ENCODE data around the gene CACNB2.
"Not testable (repeated sequence)": the region's sequence is repeated elsewhere in the genome, so short reads cannot be mapped to it uniquely, and the experiment has no call there.

CACNB2 gene

DNA sequence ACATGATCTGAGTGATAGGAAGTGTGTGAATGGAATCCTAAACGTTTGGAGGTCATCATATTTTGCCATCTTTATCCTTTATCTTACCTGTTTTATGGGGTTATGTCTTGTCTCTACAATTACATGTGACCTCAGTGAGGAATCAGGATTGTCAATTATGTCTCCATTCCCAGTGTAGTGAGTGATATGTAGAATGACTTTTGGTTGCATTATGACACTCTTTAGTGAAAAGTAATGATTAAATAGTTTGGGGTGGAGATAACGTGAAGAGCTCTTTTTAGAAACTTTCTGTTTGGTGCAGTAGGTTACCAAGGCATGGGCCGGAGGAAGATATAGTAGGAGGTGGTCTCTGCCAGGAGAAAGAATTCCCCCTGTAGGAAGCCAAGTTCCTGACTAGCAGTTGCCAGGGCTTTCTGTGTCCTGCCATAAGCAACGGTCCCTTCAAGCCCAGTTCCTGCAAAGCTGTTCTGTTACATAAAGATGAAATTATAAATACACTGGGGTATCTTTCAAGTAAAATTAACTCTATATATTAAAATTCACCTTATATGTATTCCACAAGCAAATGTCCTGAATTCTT, 282.9 kb downstream of the CACNB2 start:
- peaks cover 2% of the 10 kb centered on the region for H3K27me3 Mint-ChIP-seq
- H3K27ac Mint-ChIP-seq, result no peak overlapping the region
- H3K9me3 Mint-ChIP-seq, result no peaks in the 10 kb centered on the region
- H3K4me1 Mint-ChIP-seq, result peaks cover 3% of the 10 kb centered on the region
- H3K36me3 Mint-ChIP-seq, result no peaks in the 10 kb centered on the region
- no peak overlapping the region for H3K4me3 Mint-ChIP-seq
- DNase-seq (ENCODE audit: low spot score in 2 of 2), result no peak
- no peak for ATAC-seq (ENCODE audit: low read depth)

DNA sequence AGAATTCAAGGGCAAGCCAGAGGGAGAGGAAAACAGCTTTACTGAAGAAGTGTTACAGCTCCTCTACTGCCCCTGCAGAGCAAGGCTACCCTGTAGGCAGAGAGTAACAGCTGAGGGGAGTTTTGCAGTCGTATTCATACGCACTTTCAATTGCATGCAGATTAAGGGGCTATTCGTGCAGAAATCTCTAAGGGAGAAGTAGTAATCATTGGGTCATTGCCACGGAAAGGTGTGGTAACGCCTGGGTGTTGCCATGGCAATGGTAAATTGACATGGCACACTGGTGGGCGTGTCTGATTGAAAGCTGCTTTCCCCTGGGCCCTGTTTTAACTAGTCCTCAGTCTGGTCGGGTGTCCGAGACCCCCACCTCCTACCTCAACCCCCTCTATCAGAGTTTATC, 284.0 kb downstream of the CACNB2 start:
- no peak overlapping the region for H3K27ac Mint-ChIP-seq
- no peaks in the 10 kb centered on the region for H3K36me3 Mint-ChIP-seq
- H3K9me3 Mint-ChIP-seq, result no peaks in the 10 kb centered on the region
- ATAC-seq (ENCODE audit: low read depth) (no peak), DNase-seq (ENCODE audit: low spot score in 2 of 2) (no peak)
- H3K4me1 Mint-ChIP-seq, result no peaks in the 10 kb centered on the region
- H3K4me3 Mint-ChIP-seq, result no peak overlapping the region
- H3K27me3 Mint-ChIP-seq, result peaks cover 2% of the 10 kb centered on the region

DNA sequence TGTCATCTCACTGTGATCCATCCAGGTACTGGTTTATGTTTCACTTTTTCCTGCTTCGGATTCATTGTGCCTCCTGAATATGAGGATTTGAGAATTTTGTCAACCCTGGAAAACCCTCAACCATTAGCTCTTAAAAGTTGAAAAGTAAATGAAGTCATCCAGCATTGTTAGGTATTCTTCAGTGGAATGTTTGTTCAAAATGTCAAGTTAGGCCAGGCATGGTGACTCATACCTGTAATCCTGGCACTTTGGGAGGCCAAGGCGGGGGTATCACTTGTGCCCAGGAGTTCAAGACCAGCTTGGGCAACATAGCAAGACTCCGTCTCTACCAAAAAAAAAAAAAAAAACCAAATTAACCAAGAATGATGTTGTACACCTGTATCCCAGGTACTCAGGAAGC, 289.1 kb downstream of the CACNB2 start:
- ATAC-seq (ENCODE audit: low read depth) (no peak), DNase-seq (ENCODE audit: low spot score in 2 of 2) (no peak)
- H3K4me1 Mint-ChIP-seq, result no peaks in the 10 kb centered on the region
- peaks cover 2% of the 10 kb centered on the region for H3K27me3 Mint-ChIP-seq
- no peak overlapping the region for H3K27ac Mint-ChIP-seq
- H3K36me3 Mint-ChIP-seq, result no peaks in the 10 kb centered on the region
- no peaks in the 10 kb centered on the region for H3K9me3 Mint-ChIP-seq
- no peak overlapping the region for H3K4me3 Mint-ChIP-seq

DNA sequence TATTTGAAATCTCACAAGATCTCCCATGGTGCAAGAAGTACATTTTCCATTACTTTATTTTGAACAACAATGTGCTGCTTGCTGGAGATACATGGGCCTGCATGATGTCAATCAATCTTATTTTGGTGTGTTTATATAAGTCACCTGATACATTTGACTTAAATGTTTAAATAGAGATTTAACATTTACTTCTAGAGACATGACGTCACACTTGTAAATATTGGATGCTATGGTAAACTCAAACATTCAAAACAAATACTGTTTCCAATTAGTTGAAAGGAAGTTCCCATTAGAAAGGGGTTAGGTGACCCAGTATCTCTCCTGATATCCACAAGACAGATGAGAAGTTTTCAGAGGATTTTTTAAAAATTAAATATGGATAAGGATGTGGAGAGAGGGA, 296.7 kb downstream of the CACNB2 start:
- H3K36me3 Mint-ChIP-seq, result no peaks in the 10 kb centered on the region
- DNase-seq (ENCODE audit: low spot score in 2 of 2), result no peak
- no peak overlapping the region for H3K4me3 Mint-ChIP-seq
- no peak for ATAC-seq (ENCODE audit: low read depth)
- H3K4me1 Mint-ChIP-seq, result no peaks in the 10 kb centered on the region
- no peak overlapping the region for H3K27ac Mint-ChIP-seq
- H3K27me3 Mint-ChIP-seq, result peaks cover 2% of the 10 kb centered on the region
- H3K9me3 Mint-ChIP-seq, result no peaks in the 10 kb centered on the region

GRCh38 chr10:18437486-18437885, 297.3 kb downstream of the CACNB2 start:
- Mint-ChIP-seq H3K27ac (no peak overlapping the region), H3K4me3 (no peak overlapping the region), H3K9me3 (no peaks in the 10 kb centered on the region), H3K4me1 (no peaks in the 10 kb centered on the region), H3K27me3 (no peaks in the 10 kb centered on the region), H3K36me3 (no peaks in the 10 kb centered on the region)
- ATAC-seq (ENCODE audit: low read depth) (no peak), DNase-seq (ENCODE audit: low spot score in 2 of 2) (no peak)

DNA sequence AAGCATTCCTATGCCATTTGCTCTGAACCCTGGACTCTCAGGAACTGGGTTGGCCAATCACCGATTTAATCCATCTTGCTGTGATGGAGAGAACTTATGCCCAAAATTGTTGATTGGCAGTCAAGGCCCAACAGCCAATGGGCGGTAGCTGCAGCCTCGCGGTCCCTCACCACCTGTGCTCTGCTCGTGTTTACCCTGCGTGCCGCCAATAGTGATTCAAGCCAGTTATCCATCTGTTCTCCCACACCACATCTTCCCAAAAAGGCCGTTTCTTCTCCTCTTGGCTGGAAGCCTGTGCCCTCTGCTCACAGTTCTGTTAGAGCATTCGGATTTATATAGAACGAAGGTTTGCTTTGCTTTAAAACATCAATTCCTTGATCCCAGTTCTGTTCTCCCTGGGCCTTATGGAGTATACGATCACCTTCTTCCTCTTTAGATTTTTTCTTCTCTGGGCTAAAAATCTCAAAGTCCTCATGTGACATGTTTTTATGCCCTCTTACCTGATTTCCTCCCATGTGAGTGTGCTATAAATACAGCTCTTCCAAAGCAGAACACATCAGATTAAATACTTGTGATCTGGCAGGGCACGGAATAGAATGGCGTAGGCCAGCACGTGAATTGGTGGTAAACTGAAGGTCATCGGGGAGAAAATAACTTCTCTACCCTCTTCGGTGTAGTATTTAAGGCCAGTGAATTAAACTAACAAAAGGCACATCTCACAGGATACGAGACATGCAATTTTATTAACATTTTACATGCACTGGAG, 298.3 kb downstream of the CACNB2 start:
- Mint-ChIP-seq H3K27ac (no peak overlapping the region), H3K4me1 (no peaks in the 10 kb centered on the region)
- ATAC-seq (ENCODE audit: low read depth), result no peak

DNA sequence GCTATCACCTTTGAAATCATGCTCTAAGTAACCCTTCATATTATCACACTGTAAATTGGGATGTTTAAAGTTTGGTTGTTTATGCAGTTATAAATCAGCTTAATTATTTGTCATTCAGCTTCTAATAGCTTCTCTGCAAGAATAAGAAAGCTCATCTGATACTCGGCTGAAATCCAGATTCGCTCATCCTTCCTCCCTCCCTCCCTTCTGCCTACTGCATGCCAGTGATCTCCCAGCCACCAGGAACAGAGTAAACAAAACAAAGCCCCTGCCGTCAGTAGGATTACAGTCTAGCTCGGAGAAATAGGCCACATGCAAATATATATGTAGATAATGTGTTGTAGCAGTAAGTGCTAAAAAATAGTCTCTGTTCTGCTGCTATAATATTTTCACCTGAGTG, 299.4 kb downstream of the CACNB2 start:
- ATAC-seq (ENCODE audit: low read depth), result no peak

More for the DNA sequence above, 298.3 kb downstream of the CACNB2 start:
- no peaks in the 10 kb centered on the region for H3K27me3 Mint-ChIP-seq
- no peaks in the 10 kb centered on the region for H3K36me3 Mint-ChIP-seq
- no peak for DNase-seq (ENCODE audit: low spot score in 2 of 2)
- H3K4me3 Mint-ChIP-seq, result no peak overlapping the region
- H3K9me3 Mint-ChIP-seq, result no peaks in the 10 kb centered on the region

DNA sequence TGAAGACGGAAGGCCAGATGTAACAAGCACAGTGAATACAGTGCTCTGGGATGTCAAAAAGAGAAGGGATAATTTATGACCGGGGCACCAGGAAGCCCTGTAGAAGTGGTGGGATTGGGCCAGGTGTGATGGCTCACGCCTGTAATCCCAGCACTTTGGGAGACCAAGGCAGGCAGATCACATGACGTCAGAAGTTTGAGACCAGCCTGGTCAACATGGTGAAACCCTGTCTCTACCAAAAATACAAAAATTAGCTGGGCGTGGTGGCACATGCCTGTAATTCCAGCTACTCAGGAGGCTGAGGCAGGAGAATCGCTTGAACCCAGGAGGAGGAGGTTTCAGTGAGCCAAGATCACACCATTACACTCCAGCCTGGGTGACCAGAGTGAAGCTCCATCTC, 305.4 kb downstream of the CACNB2 start:
- H3K27ac Mint-ChIP-seq; H3K4me1 Mint-ChIP-seq; H3K9me3 Mint-ChIP-seq; H3K36me3 Mint-ChIP-seq; ATAC-seq (ENCODE audit: low read depth); H3K4me3 Mint-ChIP-seq; DNase-seq (ENCODE audit: low spot score in 2 of 2): not testable (repeated sequence)
- peaks cover 10% of the 10 kb centered on the region for H3K27me3 Mint-ChIP-seq

More for the DNA sequence above, 299.4 kb downstream of the CACNB2 start:
- no peaks in the 10 kb centered on the region for H3K4me1 Mint-ChIP-seq
- no peak for DNase-seq (ENCODE audit: low spot score in 2 of 2)
- H3K27ac Mint-ChIP-seq, result no peak overlapping the region
- H3K36me3 Mint-ChIP-seq, result no peaks in the 10 kb centered on the region
- H3K4me3 Mint-ChIP-seq, result no peak overlapping the region
- H3K9me3 Mint-ChIP-seq, result no peaks in the 10 kb centered on the region
- no peaks in the 10 kb centered on the region for H3K27me3 Mint-ChIP-seq

DNA sequence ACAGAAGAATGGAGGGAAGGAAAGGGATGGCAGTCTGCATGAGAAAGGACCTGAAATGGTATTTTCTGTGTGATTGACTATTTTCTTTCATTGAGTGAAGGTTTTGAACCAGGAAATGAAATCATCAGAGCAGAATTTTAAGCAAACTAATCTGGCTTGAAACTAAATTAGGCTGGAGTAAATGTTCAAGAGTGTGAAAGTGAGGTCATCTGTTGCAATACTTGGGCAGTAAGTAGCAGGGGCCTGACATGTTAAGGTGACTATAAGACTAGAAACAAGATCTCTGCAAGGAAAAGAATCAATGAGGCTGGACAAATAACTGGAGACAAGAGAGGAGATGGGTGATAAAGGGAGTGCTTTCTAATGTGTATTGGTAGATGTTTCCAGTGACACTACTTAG, 306.0 kb downstream of the CACNB2 start:
- no peak overlapping the region for H3K4me3 Mint-ChIP-seq
- no peaks in the 10 kb centered on the region for H3K9me3 Mint-ChIP-seq
- H3K36me3 Mint-ChIP-seq, result no peaks in the 10 kb centered on the region
- H3K27ac Mint-ChIP-seq, result no peak overlapping the region
- DNase-seq (ENCODE audit: low spot score in 2 of 2), result no peak
- ATAC-seq (ENCODE audit: low read depth), result no peak
- peaks cover 10% of the 10 kb centered on the region for H3K27me3 Mint-ChIP-seq
- H3K4me1 Mint-ChIP-seq, result peaks cover 5% of the 10 kb centered on the region

- Mint-ChIP-seq H3K27ac (no peak overlapping the region), H3K9me3 (no peaks in the 10 kb centered on the region), H3K4me1 (peaks cover 5% of the 10 kb centered on the region), H3K4me3 (no peak overlapping the region), H3K27me3 (peaks cover 10% of the 10 kb centered on the region), H3K36me3 (no peaks in the 10 kb centered on the region)
- DNase-seq (ENCODE audit: low spot score in 2 of 2), result no peak
- no peak for ATAC-seq (ENCODE audit: low read depth)
Observed at GRCh38 chr10:18449611-18450026, 309.4 kb downstream of the CACNB2 start.

DNA sequence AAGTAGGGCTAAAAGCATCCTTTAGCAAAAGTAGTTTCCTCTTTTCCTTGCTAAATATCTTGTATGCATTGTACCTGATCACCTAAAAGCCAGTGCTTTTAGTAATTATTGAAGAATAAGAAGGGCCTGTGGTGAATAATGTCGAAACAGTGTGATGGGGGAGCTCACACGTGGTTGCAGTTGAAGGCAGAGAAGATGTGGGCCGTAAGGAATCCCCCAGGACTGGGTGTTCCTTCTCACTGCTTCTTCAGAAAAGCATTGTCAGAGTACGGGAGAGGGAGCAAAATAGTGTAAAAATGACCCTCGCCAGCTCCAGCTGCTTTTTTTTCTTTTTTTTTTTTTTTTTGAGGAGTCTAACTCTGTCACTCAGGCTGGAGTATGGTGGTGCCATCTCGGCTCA, 310.1 kb downstream of the CACNB2 start:
- Mint-ChIP-seq H3K27ac (no peak overlapping the region), H3K4me3 (no peak overlapping the region), H3K9me3 (no peaks in the 10 kb centered on the region), H3K27me3 (peaks cover 10% of the 10 kb centered on the region), H3K36me3 (no peaks in the 10 kb centered on the region), H3K4me1 (peaks cover 5% of the 10 kb centered on the region)
- DNase-seq (ENCODE audit: low spot score in 2 of 2) (no peak), ATAC-seq (ENCODE audit: low read depth) (no peak)

DNA sequence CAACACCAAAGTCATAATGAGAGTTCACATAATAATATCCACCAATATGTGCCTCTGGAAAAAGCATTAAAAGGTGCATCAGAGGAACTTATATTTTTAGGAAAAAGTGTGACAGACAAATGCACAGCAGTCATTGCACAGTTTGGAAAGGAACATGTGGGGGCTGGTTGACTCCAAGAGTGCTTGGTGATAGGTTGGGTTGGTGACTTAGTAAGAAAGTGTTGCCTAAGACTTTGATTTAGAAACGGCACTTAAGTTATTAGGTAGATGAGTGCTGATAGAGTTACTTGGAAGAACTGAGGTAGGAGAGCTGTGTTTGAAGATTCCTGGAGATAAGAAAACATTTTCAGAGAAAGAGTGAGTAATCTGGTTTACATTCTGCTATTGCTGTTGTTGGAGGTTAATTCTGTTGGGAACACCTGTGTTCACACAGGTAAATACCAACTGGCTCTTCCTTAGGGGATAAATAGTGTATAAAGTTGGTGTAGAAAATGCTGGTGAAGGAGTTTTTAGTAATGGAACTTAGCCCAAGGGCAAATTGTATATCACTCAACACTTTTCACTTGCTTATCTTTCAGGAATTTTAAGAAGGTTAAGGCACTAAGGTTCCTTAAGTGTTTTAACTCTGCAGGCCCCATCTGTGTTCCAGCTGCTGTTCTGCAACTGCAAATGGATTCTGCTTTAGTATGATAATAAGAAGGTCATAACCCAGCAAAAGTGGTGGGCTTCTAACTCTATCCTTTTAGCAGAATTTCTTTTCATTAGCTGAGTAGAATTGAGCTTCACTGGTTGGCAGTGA, 315.1 kb downstream of the CACNB2 start:
- Mint-ChIP-seq H3K4me1 (peaks cover 5% of the 10 kb centered on the region), H3K27ac (no peak overlapping the region), H3K9me3 (no peaks in the 10 kb centered on the region), H3K4me3 (no peak overlapping the region), H3K36me3 (no peaks in the 10 kb centered on the region), H3K27me3 (no peaks in the 10 kb centered on the region)
- ATAC-seq (ENCODE audit: low read depth) (no peak), DNase-seq (ENCODE audit: low spot score in 2 of 2) (no peak)

GRCh38 chr10:18456984-18457383, 316.8 kb downstream of the CACNB2 start:
- Mint-ChIP-seq H3K9me3 (no peaks in the 10 kb centered on the region), H3K4me3 (no peak overlapping the region), H3K27ac (no peak overlapping the region), H3K4me1 (peaks cover 5% of the 10 kb centered on the region), H3K36me3 (no peaks in the 10 kb centered on the region), H3K27me3 (no peaks in the 10 kb centered on the region)
- DNase-seq (ENCODE audit: low spot score in 2 of 2), result no peak
- peak; percentile 53 for ATAC-seq (ENCODE audit: low read depth)

DNA sequence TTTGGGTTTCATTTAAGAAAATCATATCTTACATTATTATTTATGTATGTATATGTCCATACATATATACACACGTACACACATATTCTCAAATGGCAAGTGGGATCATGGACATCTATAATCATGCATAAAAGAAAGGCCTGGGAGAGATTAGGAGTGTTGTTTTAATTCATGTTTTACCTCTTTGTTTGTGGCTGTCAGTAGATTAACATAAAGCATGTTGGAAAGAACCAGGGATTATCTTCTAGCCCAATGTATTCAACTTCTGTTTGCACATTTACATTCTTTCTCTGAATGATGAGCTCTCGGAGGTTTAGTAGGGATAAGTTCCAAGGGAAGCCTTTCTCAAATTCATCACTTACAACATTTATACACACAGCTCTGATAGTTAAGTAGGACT, 319.8 kb downstream of the CACNB2 start:
- H3K4me3 Mint-ChIP-seq, result no peak overlapping the region
- DNase-seq (ENCODE audit: low spot score in 2 of 2), result no peak

More for the DNA sequence above, 319.8 kb downstream of the CACNB2 start:
- no peaks in the 10 kb centered on the region for H3K36me3 Mint-ChIP-seq
- peaks cover 5% of the 10 kb centered on the region for H3K27me3 Mint-ChIP-seq
- H3K9me3 Mint-ChIP-seq, result no peaks in the 10 kb centered on the region
- no peak for ATAC-seq (ENCODE audit: low read depth)
- H3K4me1 Mint-ChIP-seq, result peaks cover 5% of the 10 kb centered on the region
- no peak overlapping the region for H3K27ac Mint-ChIP-seq

Data from memory B cell (primary cell).